Measurements from ENCODE around the gene RIPOR3. TPM values are rescaled to one million over a fixed set of nuclear protein-coding genes. Genes with fewer than 3 reads are reported as not detected.
"Not testable (repeated sequence)": the region's sequence is repeated elsewhere in the genome, so short reads cannot be mapped to it uniquely, and the experiment has no call there.

The RIPOR3 gene
- total RNA-seq, 4 donors from 2014 or later, result 1.8 to 12.7 (median 4.9) TPM

DNA sequence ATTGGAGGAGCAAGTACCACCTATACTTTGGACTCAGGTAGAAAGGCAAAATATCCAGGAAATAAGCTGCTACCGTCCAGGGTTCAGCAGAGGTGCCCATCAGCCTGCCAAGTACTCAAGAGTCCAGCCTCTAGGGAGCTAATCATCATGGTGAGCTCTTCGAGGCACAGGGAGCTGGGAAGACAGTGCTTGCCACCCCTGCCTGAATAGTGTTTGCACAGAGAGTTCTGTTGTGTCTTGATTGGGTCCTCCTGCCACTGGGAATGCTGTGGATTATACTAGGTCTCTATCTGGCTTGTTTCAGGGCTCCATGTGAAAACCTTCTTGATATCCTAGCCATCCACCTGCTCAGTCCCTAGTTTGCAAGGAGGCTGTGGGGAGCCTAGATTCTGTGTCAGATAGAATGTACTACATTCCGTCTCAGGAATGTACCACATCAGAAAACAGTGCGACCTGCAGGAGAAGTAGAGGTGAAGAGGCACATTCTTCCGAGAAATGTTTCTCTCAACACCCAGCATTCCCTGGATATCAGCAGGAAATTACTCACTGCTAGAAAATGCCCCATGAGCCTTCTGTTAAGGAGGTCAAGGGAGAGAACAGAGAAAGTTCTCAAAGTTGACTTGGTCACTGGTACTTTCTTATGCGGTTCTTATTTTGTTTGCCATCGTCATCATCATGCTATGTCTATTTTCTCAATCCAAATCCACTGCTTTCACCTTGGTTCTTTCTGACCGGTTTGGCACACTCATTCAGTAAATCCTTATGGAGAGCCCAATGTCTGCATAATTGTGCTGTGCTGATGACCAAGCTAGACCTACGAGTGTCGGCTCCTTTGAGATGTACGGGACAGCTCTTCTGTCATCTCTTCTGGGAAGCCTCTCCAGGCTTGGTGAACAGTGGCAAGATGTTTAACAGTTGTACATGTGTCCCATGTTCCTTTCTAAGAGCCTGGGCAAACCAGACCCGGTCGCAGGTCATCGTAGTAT is 150.4 kb downstream of the RIPOR3 start:
- no peak for DNase-seq (ENCODE audit: low spot score in 2 of 2)
- TF ChIP-seq POLR2A (IDR thresholded peaks at IDR 0.05), result no peak
- TF ChIP-seq, protein P1, sequence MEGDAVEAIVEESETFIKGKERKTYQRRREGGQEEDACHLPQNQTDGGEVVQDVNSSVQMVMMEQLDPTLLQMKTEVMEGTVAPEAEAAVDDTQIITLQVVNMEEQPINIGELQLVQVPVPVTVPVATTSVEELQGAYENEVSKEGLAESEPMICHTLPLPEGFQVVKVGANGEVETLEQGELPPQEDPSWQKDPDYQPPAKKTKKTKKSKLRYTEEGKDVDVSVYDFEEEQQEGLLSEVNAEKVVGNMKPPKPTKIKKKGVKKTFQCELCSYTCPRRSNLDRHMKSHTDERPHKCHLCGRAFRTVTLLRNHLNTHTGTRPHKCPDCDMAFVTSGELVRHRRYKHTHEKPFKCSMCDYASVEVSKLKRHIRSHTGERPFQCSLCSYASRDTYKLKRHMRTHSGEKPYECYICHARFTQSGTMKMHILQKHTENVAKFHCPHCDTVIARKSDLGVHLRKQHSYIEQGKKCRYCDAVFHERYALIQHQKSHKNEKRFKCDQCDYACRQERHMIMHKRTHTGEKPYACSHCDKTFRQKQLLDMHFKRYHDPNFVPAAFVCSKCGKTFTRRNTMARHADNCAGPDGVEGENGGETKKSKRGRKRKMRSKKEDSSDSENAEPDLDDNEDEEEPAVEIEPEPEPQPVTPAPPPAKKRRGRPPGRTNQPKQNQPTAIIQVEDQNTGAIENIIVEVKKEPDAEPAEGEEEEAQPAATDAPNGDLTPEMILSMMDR (IDR thresholded peaks at IDR 0.05), result no peak
- 89 to 92% methylated on average over 14 of the region's 14 CpGs for WGBS, 2 donors
- intact Hi-C loops (cut with DNase I; ENCODE audit: low total_unique reads), result no loop called here
- H3K4me3 ChIP-seq (ENCODE audit: low read depth, poor library complexity, severe bottlenecking), result no peak overlapping the region

DNA sequence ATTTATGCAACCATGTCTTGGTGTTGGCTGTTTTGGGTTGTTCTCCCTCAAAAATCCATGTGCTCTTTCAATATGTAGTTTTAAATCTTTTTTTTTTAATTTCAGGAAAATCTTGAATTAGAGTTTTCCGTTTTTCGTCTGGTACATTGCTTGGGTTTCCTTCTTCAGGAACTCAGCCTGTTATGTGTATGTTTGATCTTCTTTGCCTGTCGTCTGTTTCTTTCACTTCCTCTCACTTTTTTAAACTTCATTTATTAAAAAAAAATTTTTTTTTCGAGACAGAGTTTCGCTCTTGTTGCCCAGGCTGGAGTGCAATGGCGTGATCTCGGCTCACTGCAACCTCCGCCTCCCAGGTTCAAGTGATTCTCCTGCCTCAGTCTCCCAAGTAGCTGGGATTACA is 151.5 kb downstream of the RIPOR3 start:
- intact Hi-C loops (cut with DNase I; ENCODE audit: low total_unique reads); DNase-seq (ENCODE audit: low spot score in 2 of 2); H3K4me3 ChIP-seq (ENCODE audit: low read depth, poor library complexity, severe bottlenecking): not testable (repeated sequence)
- WGBS, 2 donors, result 92 to 99% methylated on average over 8 of the region's 8 CpGs

DNA sequence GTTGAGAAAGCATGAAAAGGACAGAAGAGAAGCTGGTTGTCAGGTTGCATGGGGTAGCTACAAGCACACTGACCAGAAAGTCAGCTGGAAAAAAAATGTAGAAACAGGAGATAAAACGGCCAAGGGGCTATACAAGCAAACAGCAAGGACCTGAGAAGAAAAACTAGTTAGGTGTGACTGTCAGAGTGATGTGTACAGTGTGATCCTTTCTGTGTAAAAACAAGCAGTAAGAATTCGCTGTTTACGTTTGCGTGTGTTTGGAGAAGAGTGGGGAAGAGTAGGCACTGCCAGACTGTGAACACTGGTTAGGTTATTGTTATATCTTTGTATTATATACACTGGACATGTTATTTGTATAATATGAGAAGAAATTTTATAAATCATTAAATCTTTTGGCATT is 153.1 kb downstream of the RIPOR3 start:
- TF ChIP-seq POLR2A (IDR thresholded peaks at IDR 0.05), result no peak
- TF ChIP-seq, protein P1 (IDR thresholded peaks at IDR 0.05), result no peak
- WGBS, 2 donors, result 72 to 76% methylated on average over 4 of the region's 4 CpGs
- no peak for DNase-seq (ENCODE audit: low spot score in 2 of 2)
- no peak overlapping the region for H3K4me3 ChIP-seq (ENCODE audit: low read depth, poor library complexity, severe bottlenecking)
- intact Hi-C loops (cut with DNase I; ENCODE audit: low total_unique reads), result no loop called here

DNA sequence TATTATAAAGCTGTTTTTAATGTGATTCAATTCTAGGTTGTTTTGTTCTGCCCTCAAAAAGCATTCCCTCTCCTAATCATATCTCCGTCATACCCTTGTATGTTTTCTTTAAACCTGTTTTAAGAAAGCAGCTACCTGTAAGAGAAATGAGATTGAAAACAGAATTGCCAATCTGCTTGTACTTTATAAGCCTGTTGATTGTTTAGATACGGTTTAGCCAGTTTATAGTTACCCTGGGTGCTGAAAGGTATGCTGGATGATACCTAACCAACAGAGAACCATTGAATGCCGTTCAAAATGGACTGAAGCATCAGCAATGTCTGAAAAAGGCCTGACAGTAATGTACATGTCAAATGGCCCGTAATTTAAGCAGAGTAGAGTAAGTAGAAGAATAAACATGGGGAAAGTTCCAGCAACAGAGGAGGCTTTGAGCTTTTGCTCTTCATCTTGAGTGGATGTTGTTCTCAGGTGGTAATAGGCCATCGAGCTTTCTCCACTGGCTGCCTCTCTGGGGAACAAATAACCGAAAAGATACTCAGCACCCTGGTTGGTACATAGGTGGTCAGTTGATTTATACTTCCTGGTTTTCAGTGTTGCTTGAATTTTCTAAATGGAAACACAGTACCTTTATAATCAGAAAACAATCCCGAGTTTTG is 153.7 kb downstream of the RIPOR3 start:
- DNase-seq (ENCODE audit: low spot score in 2 of 2), result no peak
- TF ChIP-seq, protein P1 (IDR thresholded peaks at IDR 0.05), result no peak
- TF ChIP-seq POLR2A (IDR thresholded peaks at IDR 0.05), result no peak
- H3K4me3 ChIP-seq (ENCODE audit: low read depth, poor library complexity, severe bottlenecking), result no peak overlapping the region
- WGBS, 2 donors, result 87 to 88% methylated on average over 7 of the region's 7 CpGs
- intact Hi-C loops (cut with DNase I; ENCODE audit: low total_unique reads), result no loop called here

DNA sequence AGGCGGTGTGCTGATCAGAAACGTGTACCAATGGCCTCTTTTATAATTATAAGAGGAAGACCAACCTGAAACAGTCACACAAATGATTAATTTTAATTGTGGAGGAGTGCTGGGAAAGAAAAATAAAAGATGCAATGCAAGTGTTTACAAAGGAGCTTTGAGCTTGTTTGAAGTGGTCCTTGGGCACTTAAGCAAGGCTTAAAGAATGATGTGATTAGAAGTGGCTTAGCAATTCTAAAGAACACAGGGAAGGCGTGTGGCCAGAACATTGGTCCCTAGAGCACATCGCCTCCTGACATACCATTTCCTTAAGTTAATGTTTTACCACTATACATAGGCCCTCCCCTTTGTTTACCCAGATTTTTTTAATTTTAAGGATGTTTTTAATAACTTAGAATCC is 155.0 kb downstream of the RIPOR3 start:
- intact Hi-C loops (cut with DNase I; ENCODE audit: low total_unique reads), result no loop called here
- TF ChIP-seq, protein P1 (IDR thresholded peaks at IDR 0.05), result no peak
- TF ChIP-seq POLR2A (IDR thresholded peaks at IDR 0.05), result no peak
- WGBS, 2 donors, result 67 to 74% methylated on average over 4 of the region's 4 CpGs
- DNase-seq (ENCODE audit: low spot score in 2 of 2), result no peak
- H3K4me3 ChIP-seq (ENCODE audit: low read depth, poor library complexity, severe bottlenecking), result no peak overlapping the region

MicroRNAs encoded within 50 kb of the gene (microRNA counts, 767-probe panel; counts per million panel counts)
- 0 to 358 counts per million in 2 donors for microRNA hsa-miR-645

Small RNA genes within 50 kb of the gene (microRNA-seq; reads per million reads assigned to microRNA genes)
- gene MIR1302-5 (ENCODE audit: borderline number of aligned reads in 1 of 2, borderline replicate concordance in 2 of 2) (0 reads per million in 2 donors), gene MIR645 (ENCODE audit: borderline number of aligned reads in 1 of 2, borderline replicate concordance in 2 of 2) (0 reads per million in 2 donors)

Other genes with a start within 250 kb of the RIPOR3 start
- gene PTPN1, start 181.2 kb downstream of the RIPOR3 start, total RNA-seq, result 10 to 100 TPM; 19.1 to 29.8 (median 23.3) TPM
- 10 to 100 TPM; 10.5 to 11.8 (median 10.9) TPM for gene PARD6B, start 40.0 kb upstream of the RIPOR3 start, total RNA-seq
- 1 to 10 TPM; 1.3 to 7.7 (median 3.5) TPM for gene BCAS4, start 103.5 kb upstream of the RIPOR3 start, total RNA-seq
- gene ADNP, start 239.9 kb upstream of the RIPOR3 start, total RNA-seq, result 10 to 100 TPM; 46.9 to 64.0 (median 53.3) TPM

Data from lower leg skin (tissue), 4 donors.